Measurements from ENCODE around the gene PANK1. TPM values are rescaled to one million over a fixed set of nuclear protein-coding genes. Genes with fewer than 3 reads are reported as not detected.
"Not testable (repeated sequence)": the region's sequence is repeated elsewhere in the genome, so short reads cannot be mapped to it uniquely, and the experiment has no call there.

The PANK1 gene
- total RNA-seq, 1 donor from 2014 or later: 21.4 TPM

DNA sequence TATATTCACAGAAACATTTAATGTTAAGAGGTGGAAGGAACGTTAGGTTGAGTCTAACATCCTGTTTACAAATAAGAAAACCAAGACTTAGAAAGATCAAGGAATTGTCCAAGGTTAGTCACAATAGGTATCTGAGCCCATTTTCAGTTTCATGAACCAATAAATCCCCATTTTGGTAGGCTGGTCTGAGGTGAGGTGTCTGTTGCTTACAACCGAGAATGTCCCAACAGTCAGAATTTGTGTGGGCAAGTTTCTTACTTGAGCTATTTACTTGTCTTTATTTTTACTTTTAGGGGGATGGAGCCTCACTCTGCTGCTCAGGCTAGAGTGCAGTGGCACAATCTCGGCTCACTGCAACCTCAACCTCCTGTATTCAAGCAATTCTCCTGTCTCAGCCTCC, 23.6 kb downstream of the PANK1 start:
- Histone ChIP-seq H3K9me3 (replicated peaks) (peaks cover 16% of the 10 kb centered on the region), H3K27me3 (ENCODE audit: low read depth) (no peaks in the 10 kb centered on the region), H3K4me1 (peaks cover 53% of the 10 kb centered on the region), H3K4me3 (no peak overlapping the region), H3K36me3 (no peaks in the 10 kb centered on the region), H3K27ac (replicated peaks) (no peak overlapping the region)
- intact Hi-C loops (cut with micrococcal nuclease): no loop called here
- TF ChIP-seq, protein P1, sequence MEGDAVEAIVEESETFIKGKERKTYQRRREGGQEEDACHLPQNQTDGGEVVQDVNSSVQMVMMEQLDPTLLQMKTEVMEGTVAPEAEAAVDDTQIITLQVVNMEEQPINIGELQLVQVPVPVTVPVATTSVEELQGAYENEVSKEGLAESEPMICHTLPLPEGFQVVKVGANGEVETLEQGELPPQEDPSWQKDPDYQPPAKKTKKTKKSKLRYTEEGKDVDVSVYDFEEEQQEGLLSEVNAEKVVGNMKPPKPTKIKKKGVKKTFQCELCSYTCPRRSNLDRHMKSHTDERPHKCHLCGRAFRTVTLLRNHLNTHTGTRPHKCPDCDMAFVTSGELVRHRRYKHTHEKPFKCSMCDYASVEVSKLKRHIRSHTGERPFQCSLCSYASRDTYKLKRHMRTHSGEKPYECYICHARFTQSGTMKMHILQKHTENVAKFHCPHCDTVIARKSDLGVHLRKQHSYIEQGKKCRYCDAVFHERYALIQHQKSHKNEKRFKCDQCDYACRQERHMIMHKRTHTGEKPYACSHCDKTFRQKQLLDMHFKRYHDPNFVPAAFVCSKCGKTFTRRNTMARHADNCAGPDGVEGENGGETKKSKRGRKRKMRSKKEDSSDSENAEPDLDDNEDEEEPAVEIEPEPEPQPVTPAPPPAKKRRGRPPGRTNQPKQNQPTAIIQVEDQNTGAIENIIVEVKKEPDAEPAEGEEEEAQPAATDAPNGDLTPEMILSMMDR (IDR thresholded peaks at IDR 0.05; ENCODE audit: borderline replicate concordance): no peak
- no peak for DNase-seq

DNA sequence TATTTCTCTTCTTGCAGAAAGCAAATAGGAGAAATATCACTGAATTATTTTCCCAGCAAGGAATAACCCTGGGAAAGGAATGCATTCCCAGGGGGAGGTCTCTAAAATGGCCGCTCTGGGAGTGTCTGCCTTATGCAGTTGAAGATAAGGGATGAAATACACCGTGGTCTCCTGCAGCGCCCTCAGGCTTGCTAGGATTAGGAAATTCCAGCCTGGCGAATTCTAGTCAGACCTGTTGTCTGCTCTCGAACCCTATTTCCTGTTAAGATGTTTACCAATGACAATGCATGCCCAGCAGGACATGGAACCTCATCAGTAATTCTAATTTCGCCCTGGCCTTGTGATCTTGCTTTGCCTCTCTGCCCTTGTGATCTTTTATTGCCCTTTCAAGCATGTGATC, 24.7 kb downstream of the PANK1 start:
- H3K4me3 ChIP-seq; H3K27ac ChIP-seq (replicated peaks); intact Hi-C loops (cut with micrococcal nuclease); DNase-seq; H3K27me3 ChIP-seq (ENCODE audit: low read depth); H3K36me3 ChIP-seq: not testable (repeated sequence)
- H3K4me1 ChIP-seq: peaks cover 50% of the 10 kb centered on the region
- H3K9me3 ChIP-seq (replicated peaks): peaks cover 16% of the 10 kb centered on the region

DNA sequence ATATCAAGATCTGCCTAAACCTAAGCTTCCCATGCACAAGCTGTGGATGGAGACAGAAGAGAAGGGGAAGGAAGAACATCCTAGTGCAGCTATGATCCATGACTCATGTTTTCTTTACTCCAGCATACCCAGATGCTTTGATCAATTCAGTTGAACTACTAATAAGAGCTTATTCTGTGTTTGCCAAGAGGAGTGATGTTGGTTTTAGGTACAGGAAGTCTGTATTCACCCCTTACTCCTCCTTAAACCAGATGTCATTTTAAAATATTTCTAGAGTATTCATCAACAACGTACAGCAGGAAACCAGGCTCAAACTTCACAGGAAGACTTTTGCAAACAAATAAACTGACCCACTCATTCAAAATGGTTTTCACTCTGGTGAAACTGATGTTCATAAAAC, 29.2 kb downstream of the PANK1 start:
- peaks cover 40% of the 10 kb centered on the region for H3K4me1 ChIP-seq
- no peak for DNase-seq
- H3K27ac ChIP-seq (replicated peaks): no peak overlapping the region
- peaks cover 11% of the 10 kb centered on the region for H3K36me3 ChIP-seq
- H3K27me3 ChIP-seq (ENCODE audit: low read depth): no peaks in the 10 kb centered on the region
- peaks cover 15% of the 10 kb centered on the region for H3K9me3 ChIP-seq (replicated peaks)
- H3K4me3 ChIP-seq: no peak overlapping the region
- intact Hi-C loops (cut with micrococcal nuclease): no loop called here
- TF ChIP-seq, protein P1 (IDR thresholded peaks at IDR 0.05; ENCODE audit: borderline replicate concordance): no peak

DNA sequence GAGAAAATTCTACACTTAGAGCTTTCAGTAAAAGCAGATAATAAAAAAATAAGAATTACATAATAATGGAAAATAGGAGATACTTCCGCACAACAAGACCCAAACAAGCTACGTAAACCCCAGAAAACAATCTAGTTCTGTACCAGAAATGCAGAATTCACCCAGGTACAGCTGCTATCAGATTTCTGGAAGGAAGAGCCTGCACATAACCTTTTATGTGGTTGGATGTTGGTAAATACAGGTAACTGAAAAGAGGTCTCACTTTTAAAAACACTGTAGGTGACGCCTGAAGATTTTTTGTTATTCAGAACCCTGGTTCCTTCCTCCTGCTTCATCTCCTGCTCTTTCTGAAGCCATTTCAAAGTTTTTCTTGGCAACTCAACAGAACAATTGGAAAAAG, 29.9 kb downstream of the PANK1 start:
- Histone ChIP-seq H3K27ac (replicated peaks) (no peak overlapping the region), H3K4me1 (peaks cover 43% of the 10 kb centered on the region), H3K36me3 (peaks cover 18% of the 10 kb centered on the region), H3K9me3 (replicated peaks) (peaks cover 8% of the 10 kb centered on the region), H3K4me3 (no peak overlapping the region), H3K27me3 (ENCODE audit: low read depth) (no peaks in the 10 kb centered on the region)
- TF ChIP-seq, protein P1 (IDR thresholded peaks at IDR 0.05; ENCODE audit: borderline replicate concordance): no peak
- intact Hi-C loops (cut with micrococcal nuclease): no loop called here
- DNase-seq: no peak

DNA sequence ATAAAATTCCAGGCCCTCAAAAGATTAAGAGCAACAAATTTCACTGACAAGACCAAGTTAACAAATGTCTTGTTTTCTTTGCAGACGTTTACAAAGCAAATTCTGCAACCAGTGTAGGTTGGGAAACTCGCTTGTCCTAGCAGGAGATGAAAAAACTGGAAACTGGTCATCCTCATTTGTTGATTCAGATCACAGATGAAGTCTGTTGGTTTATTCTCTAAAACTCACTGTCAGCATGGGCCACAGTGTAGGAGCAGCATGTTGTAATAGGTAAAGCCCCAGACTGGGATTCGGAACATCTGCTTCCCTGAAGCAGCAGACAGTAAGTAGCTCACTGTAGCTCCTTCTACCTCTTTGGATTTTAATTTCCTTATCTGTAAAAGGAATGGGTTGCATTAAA, 31.5 kb downstream of the PANK1 start:
- H3K4me3 ChIP-seq: no peak overlapping the region
- intact Hi-C loops (cut with micrococcal nuclease): no loop called here

DNA sequence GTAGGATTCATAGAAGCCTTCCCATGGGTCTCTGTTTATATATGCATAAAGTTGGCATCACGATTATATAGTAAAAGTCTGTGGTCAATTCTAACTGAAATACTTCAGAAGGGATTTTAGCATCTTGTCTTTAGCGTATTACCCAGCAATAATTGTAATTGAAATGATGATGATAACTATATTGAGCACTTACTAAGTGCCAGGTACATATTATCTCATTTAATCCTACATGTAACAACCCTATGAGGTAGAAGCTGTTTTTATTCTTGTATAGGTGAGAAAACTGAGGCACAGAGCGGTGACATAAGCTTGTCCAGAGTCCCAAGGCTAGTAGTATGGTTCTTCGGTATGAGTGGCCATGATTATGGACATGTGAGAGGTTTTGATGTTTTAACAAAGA, 33.8 kb downstream of the PANK1 start:
- H3K4me3 ChIP-seq: no peak overlapping the region
- no peaks in the 10 kb centered on the region for H3K27me3 ChIP-seq (ENCODE audit: low read depth)
- H3K4me1 ChIP-seq: peaks cover 29% of the 10 kb centered on the region
- intact Hi-C loops (cut with micrococcal nuclease): no loop called here
- DNase-seq: no peak
- peaks cover 39% of the 10 kb centered on the region for H3K36me3 ChIP-seq
- TF ChIP-seq, protein P1 (IDR thresholded peaks at IDR 0.05; ENCODE audit: borderline replicate concordance): no peak
- no peaks in the 10 kb centered on the region for H3K9me3 ChIP-seq (replicated peaks)
- H3K27ac ChIP-seq (replicated peaks): no peak overlapping the region

More for the DNA sequence above, 31.5 kb downstream of the PANK1 start:
- Histone ChIP-seq H3K27ac (replicated peaks) (no peak overlapping the region), H3K4me1 (peaks cover 51% of the 10 kb centered on the region), H3K27me3 (ENCODE audit: low read depth) (no peaks in the 10 kb centered on the region), H3K36me3 (peaks cover 31% of the 10 kb centered on the region), H3K9me3 (replicated peaks) (no peaks in the 10 kb centered on the region)
- TF ChIP-seq, protein P1 (IDR thresholded peaks at IDR 0.05; ENCODE audit: borderline replicate concordance): no peak
- no peak for DNase-seq

Measured in left ventricle myocardium inferior (tissue), 1 donor.